Thoracic aorta (tissue), 2 donors: ENCODE data around the gene TMPRSS11E. TPM values are rescaled to one million over a fixed set of nuclear protein-coding genes. Genes with fewer than 3 reads are reported as not detected.

Experiments
- ATAC-seq: fragments of 150-250 bp; one replicate; pipeline ENCODE4 v1.8.0; 2017; ENCODE audit warnings: low read depth; ENCODE audit not compliant: insufficient number of reproducible peaks, low FRiP score
- DNase-seq: peaks from one replicate; pipeline ENCODE4 v3.0.0-alpha.2; 2020; ENCODE audit warnings: low spot score
- H3K27ac ChIP-seq, 2 donors: fragments of 200-600 bp; sonication (generic); 1 replicate in 1 of 2; 2 replicates in 1 of 2; pipeline ENCODE4 v1.5.1; 2016; ENCODE audit warnings: mild to moderate bottlenecking in 2 of 2, moderate library complexity in 2 of 2
- H3K27me3 ChIP-seq: fragments of 200-600 bp; sonication (generic); replicated peaks from 2 replicates; pipeline ENCODE4 v1.6.0; 2016; ENCODE audit warnings: mild to moderate bottlenecking; ENCODE audit not compliant: insufficient read depth
- H3K36me3 ChIP-seq: fragments of 200-600 bp; sonication (generic); one replicate; pipeline ENCODE4 v1.5.1; 2016
- H3K4me1 ChIP-seq, 2 donors: fragments of 200-600 bp; sonication (generic); 1 replicate in 1 of 2; 2 replicates in 1 of 2; pipeline versions ENCODE4 v1.5.1 to v1.6.0; 2016; ENCODE audit warnings: low read depth in 2 of 2, mild to moderate bottlenecking in 1 of 2; ENCODE audit not compliant: control insufficient read depth in 1 of 2
- H3K4me3 ChIP-seq: fragments of 200-600 bp; sonication (generic); 2 replicates; pipeline ENCODE4 v1.5.1; 2016; ENCODE audit warnings: mild to moderate bottlenecking
- H3K9me3 ChIP-seq: fragments of 200-600 bp; sonication (generic); 2 replicates; pipeline ENCODE4 v1.5.1; 2016
- CTCF ChIP-seq: fragments of 200-600 bp; sonication (generic); IDR thresholded peaks from one replicate; pipeline ENCODE4 v1.5.1; 2019; ENCODE audit warnings: antibody characterized with exemption
- total RNA-seq, 2 donors: library from RNA; depleted of rRNA; stranded (reverse); fragments of >200 nt; gene quantifications; one replicate each; pipeline versions ENCODE4 v1.1.0 to v1.2.3, GENCODE V29; 2016

Gene TMPRSS11E
- total RNA-seq, 2 donors from 2014 or later = not detected

- Histone ChIP-seq H3K27me3 (no peaks in the 10 kb centered on the region), H3K9me3 (no peaks in the 10 kb centered on the region), H3K4me3 (no peak overlapping the region), H3K27ac (no peak overlapping the region), H3K36me3 (no peaks in the 10 kb centered on the region), H3K4me1 (no peaks in the 10 kb centered on the region)
- TF ChIP-seq CTCF = no peak
- ATAC-seq = no peak
- no peak for DNase-seq
These were observed 16.5 kb downstream of the TMPRSS11E start for GRCh38 chr4:68463796-68464195.

DNA sequence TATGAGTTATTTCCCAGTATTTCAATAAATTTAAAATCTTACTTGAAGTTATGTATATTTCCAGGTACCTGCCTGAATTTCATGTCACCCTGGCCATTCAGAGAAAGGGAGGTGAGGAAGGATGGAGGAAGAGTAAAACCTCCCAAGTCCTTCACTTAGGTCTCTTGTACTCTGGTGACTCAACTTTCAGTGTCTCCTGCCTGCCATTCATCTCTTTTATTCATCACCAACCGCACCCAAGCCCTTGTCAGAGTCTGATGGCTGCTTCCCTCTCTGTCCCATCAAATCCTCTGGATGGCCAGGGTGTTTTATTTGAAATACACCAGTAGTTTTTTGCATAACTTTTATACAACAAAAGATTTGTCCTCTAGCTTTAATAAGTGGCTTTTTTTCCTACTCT, 17.8 kb downstream of the TMPRSS11E start:
- no peaks in the 10 kb centered on the region for H3K36me3 ChIP-seq
- H3K27me3 ChIP-seq = no peaks in the 10 kb centered on the region
- no peak for TF ChIP-seq CTCF
- H3K4me1 ChIP-seq = no peaks in the 10 kb centered on the region
- ATAC-seq (no peak), DNase-seq (no peak)
- H3K9me3 ChIP-seq = no peaks in the 10 kb centered on the region
- no peak overlapping the region for H3K27ac ChIP-seq
- no peak overlapping the region for H3K4me3 ChIP-seq

DNA sequence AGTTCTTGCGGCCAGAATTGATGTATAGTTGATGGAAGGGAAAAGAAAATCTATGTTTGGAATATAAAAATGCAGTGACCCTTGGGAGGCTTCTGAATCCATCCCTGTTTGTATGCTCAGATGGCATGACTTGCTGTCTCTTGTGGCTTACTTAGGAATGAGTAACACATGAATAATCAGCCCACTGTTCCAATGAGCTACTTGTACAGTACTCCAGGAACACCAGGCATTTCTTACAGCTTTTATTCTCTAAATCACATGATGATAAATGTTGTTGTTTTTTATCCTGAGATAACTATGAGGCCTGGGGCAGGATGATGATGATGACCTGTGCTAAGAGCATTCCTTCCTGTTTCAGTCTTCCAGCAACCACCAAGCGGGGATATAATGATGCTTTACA, 18.9 kb downstream of the TMPRSS11E start:
- H3K9me3 ChIP-seq = no peaks in the 10 kb centered on the region

GRCh38 chr4:68466751-68467150, 19.5 kb downstream of the TMPRSS11E start:
- ATAC-seq = no peak
- Histone ChIP-seq H3K27ac (no peak overlapping the region), H3K27me3 (no peaks in the 10 kb centered on the region), H3K36me3 (no peaks in the 10 kb centered on the region), H3K9me3 (no peaks in the 10 kb centered on the region), H3K4me3 (no peak overlapping the region), H3K4me1 (no peaks in the 10 kb centered on the region)
- DNase-seq = no peak
- no peak for TF ChIP-seq CTCF

More for the DNA sequence above, 18.9 kb downstream of the TMPRSS11E start:
- TF ChIP-seq CTCF = no peak
- H3K36me3 ChIP-seq = no peaks in the 10 kb centered on the region
- no peak for DNase-seq
- no peak overlapping the region for H3K27ac ChIP-seq
- no peaks in the 10 kb centered on the region for H3K27me3 ChIP-seq
- H3K4me3 ChIP-seq = no peak overlapping the region
- no peaks in the 10 kb centered on the region for H3K4me1 ChIP-seq
- no peak for ATAC-seq

GRCh38 chr4:68469482-68469881, 22.2 kb downstream of the TMPRSS11E start:
- DNase-seq = no peak
- H3K4me3 ChIP-seq = no peak overlapping the region
- TF ChIP-seq CTCF = no peak
- no peaks in the 10 kb centered on the region for H3K27me3 ChIP-seq
- no peaks in the 10 kb centered on the region for H3K9me3 ChIP-seq
- H3K4me1 ChIP-seq = no peaks in the 10 kb centered on the region
- H3K27ac ChIP-seq = no peak overlapping the region
- no peak for ATAC-seq
- H3K36me3 ChIP-seq = no peaks in the 10 kb centered on the region
